ENCODE data around the gene TMEM178B.

DNA sequence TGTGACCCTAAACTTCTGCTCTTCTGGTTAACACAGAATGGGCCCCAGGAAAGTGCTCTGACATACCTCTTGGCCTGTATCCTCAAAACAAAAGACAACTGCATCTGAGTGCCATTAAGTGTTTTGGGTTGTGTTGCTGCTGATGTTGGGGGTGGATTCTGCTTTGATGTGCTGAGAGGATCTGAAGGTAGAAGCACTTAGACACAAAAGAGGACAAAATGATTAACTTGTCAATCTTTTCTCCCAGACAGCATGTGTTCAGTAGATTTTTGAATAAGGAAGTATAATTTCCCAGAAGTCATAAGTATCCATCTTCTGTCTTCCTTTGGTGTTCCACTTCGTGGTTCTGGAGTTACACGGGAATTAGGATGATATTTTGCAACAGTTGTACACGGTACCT lies 16.1 kb upstream of the TMEM178B start:
- no peak for TF ChIP-seq CTCF (IDR thresholded peaks at IDR 0.05)
- no peak for TF ChIP-seq POLR2A (IDR thresholded peaks at IDR 0.05)

All from thyroid gland (tissue), 4 donors.